Uterus (tissue), 2 donors: ENCODE results near the gene FZR1.

Source experiments
- CTCF ChIP-seq, 4 experiments: fragments of 200-600 bp in 2 of 4; fragments of 450-650 bp in 2 of 4; sonication (generic) in 2 of 4; IDR thresholded peaks; one replicate each; pipeline ENCODE4 v1.5.1; 2016 to 2019; ENCODE audit warnings: antibody characterized with exemption in 4 of 4, mild to moderate bottlenecking in 2 of 4, moderate library complexity in 1 of 4
- POLR2A ChIP-seq, 2 donors: fragments of 450-650 bp; IDR thresholded peaks; one replicate each; pipeline ENCODE4 v1.6.1; 2016; ENCODE audit warnings: antibody characterized with exemption in 2 of 2, mild to moderate bottlenecking in 1 of 2, moderate library complexity in 1 of 2

DNA sequence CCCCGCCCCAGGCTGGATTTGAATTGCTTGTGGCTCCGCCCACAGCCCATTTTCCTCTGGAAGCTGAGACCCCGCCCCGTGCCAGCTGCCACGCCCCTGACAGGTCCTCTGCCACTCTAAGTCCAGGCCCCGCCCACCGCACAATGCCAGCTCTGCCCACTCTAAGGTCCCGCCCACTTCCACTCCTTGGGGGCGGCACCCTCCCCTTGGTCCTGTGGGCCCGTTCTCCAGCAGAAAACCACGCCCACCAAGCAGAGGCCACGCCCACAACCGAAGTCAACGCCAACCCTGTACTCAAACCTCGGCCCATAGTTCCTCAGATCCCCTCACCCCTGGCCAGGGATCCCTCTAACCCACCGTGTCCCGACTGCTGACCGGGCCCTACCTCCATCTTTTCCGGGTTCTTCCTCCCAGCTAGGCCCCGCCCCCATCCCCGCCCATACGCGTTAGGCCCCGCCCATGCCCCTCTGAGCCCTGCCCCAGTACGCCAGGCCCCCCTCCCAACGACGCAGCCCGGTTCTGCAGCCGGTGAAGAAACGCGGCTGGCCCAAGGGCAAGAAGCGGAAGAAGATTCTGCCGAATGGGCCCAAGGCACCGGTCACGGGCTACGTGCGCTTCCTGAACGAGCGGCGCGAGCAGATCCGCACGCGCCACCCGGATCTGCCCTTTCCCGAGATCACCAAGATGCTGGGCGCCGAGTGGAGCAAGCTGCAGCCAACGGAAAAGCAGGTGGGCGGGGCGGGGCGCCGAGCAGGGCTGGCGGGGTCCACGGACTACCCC lies 67.9 kb downstream of the FZR1 start:
- no peak for TF ChIP-seq POLR2A (IDR thresholded peaks at IDR 0.05)
- TF ChIP-seq CTCF (IDR thresholded peaks at IDR 0.05) = no peak
